ENCODE measurements around the gene TGFBR3. TPM values are rescaled to one million over a fixed set of nuclear protein-coding genes. Genes with fewer than 3 reads are reported as not detected.

Gene TGFBR3
- polyA plus RNA-seq, 4 donors, result 0.45 to 20.0 (median 5.1) TPM

DNA sequence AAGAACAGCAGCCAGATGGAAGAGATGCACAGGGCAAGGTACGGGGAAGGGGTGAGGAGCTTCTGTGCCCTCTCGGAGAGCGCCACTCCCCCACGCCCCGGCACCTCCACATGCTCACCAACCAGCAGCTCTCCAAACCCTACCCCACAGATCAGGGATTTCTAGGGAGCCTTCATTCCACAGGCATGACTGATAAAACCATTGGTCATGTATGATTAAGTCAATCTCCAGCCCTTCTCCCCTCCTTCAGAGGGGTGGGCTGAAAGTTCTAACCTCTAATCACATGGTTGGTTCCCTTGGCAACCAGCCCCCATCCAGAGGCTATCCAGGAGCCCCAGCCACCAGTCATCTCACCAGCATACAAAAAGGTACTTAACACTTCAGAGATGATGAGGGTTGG is 144.7 kb downstream of the TGFBR3 start:
- no peak overlapping the region for H3K4me3 ChIP-seq (ENCODE audit: low read depth in 1 of 3, low read length in 3 of 3)
- H3K9me3 ChIP-seq (ENCODE audit: control insufficient read depth in 2 of 2, insufficient read depth in 1 of 2, low read depth in 1 of 2, low read length in 1 of 2), result no peaks in the 10 kb centered on the region
- no peaks in the 10 kb centered on the region for H3K27me3 ChIP-seq (ENCODE audit: control insufficient read depth in 3 of 3, insufficient read depth in 3 of 3, low read length in 3 of 3)
- FAIRE-seq (no peak), DNase-seq (no peak)
- peaks cover 0 to 2% (median 0%) of the 10 kb centered on the region in 3 donors for H3K36me3 ChIP-seq (ENCODE audit: control insufficient read depth in 3 of 3, insufficient read depth in 2 of 3, low read depth in 1 of 3, low read length in 3 of 3)
- 87 to 97% (median 92%) methylated on average over 5 of the region's 5 CpGs for WGBS, 3 donors
- H3K4me1 ChIP-seq (ENCODE audit: control insufficient read depth in 3 of 3, insufficient read depth in 2 of 3, low read depth in 1 of 3, low read length in 2 of 3), result peaks cover 0 to 8% (median 6%) of the 10 kb centered on the region in 3 donors
- no peak overlapping the region for H3K27ac ChIP-seq (ENCODE audit: low read depth in 1 of 3, low read length in 2 of 3)

DNA sequence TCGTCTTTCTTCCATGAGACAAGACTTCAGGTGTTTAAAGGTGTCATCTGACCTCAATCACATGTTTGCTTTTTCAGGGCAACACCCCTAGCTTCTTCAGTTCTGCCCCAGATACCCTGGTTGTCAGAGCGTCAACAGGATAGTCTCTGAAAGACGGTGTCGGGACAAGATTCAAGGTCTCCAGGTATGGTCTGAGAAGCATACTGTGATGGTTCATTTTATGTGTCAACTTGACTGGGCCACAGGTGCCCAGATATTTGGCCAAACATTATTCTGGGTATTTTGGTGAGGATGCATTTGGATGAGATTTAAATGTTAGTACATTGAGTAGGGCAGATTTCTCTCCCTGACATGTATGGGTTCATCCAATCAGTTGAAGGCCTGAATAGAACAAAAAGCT is 148.3 kb downstream of the TGFBR3 start:
- DNase-seq, result no peak
- peaks cover 0 to 2% (median 0%) of the 10 kb centered on the region in 3 donors for H3K36me3 ChIP-seq (ENCODE audit: control insufficient read depth in 3 of 3, insufficient read depth in 2 of 3, low read depth in 1 of 3, low read length in 3 of 3)
- no peak overlapping the region for H3K4me3 ChIP-seq (ENCODE audit: low read depth in 1 of 3, low read length in 3 of 3)
- H3K9me3 ChIP-seq (ENCODE audit: control insufficient read depth in 2 of 2, insufficient read depth in 1 of 2, low read depth in 1 of 2, low read length in 1 of 2), result no peaks in the 10 kb centered on the region
- H3K27ac ChIP-seq (ENCODE audit: low read depth in 1 of 3, low read length in 2 of 3), result peak overlapping the region in 1 of 3 donors; percentile 78
- H3K27me3 ChIP-seq (ENCODE audit: control insufficient read depth in 3 of 3, insufficient read depth in 3 of 3, low read length in 3 of 3), result no peaks in the 10 kb centered on the region
- no peak for FAIRE-seq
- peaks cover 0 to 31% (median 4%) of the 10 kb centered on the region in 3 donors for H3K4me1 ChIP-seq (ENCODE audit: control insufficient read depth in 3 of 3, insufficient read depth in 2 of 3, low read depth in 1 of 3, low read length in 2 of 3)
- 95 to 98% (median 97%) methylated on average over 4 of the region's 4 CpGs for WGBS, 3 donors

GRCh38 chr1:91736715-91737615 is 149.0 kb downstream of the TGFBR3 start:
- no peaks in the 10 kb centered on the region for H3K27me3 ChIP-seq (ENCODE audit: control insufficient read depth in 3 of 3, insufficient read depth in 3 of 3, low read length in 3 of 3)
- no peaks in the 10 kb centered on the region for H3K9me3 ChIP-seq (ENCODE audit: control insufficient read depth in 2 of 2, insufficient read depth in 1 of 2, low read depth in 1 of 2, low read length in 1 of 2)
- peak; percentile 20 to 56 for DNase-seq
- H3K4me1 ChIP-seq (ENCODE audit: control insufficient read depth in 3 of 3, insufficient read depth in 2 of 3, low read depth in 1 of 3, low read length in 2 of 3), result peaks cover 0 to 38% (median 3%) of the 10 kb centered on the region in 3 donors
- 59 to 64% (median 63%) methylated on average over 13 of the region's 13 CpGs for whole genome bisulfite sequencing, 3 donors
- peak overlapping the region in 2 of 3 donors; percentile 43 to 78 for H3K27ac ChIP-seq (ENCODE audit: low read depth in 1 of 3, low read length in 2 of 3)
- no peak for FAIRE-seq
- H3K4me3 ChIP-seq (ENCODE audit: low read depth in 1 of 3, low read length in 3 of 3), result no peak overlapping the region
- peaks cover 0 to 7% (median 0%) of the 10 kb centered on the region in 3 donors for H3K36me3 ChIP-seq (ENCODE audit: control insufficient read depth in 3 of 3, insufficient read depth in 2 of 3, low read depth in 1 of 3, low read length in 3 of 3)

DNA sequence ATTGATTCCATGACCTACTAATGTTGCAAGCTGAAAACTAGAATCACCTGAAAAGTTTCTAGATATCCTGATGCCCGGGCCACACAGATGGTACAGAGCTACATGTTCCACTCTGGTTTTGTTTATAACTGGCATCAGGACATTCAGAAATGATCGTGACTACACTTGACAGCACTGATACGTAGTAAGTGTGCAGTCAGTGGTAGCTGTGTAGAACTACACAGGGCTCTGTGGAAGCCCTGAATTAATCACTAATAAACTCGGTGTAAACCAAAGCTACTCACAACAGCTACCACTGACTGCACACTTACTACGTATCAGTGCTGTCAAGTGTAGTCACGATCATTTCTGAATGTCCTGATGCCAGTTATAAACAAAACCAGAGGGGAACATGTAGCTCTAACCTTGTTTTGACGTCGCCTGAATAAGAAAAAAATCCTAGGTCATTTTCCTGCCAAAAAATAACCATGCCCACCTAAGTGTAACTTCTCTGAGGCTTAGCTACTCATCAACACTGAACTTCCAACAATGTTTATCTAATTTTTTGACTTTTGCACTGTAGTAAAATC is 149.7 kb downstream of the TGFBR3 start:
- FAIRE-seq (no peak), DNase-seq (no peak)
- H3K4me1 ChIP-seq (ENCODE audit: control insufficient read depth in 3 of 3, insufficient read depth in 2 of 3, low read depth in 1 of 3, low read length in 2 of 3), result peaks cover 0 to 40% (median 8%) of the 10 kb centered on the region in 3 donors
- H3K27ac ChIP-seq (ENCODE audit: low read depth in 1 of 3, low read length in 2 of 3), result peak overlapping the region in 2 of 3 donors; percentile 43 to 78
- H3K4me3 ChIP-seq (ENCODE audit: low read depth in 1 of 3, low read length in 3 of 3), result no peak overlapping the region
- WGBS, 3 donors, result 72 to 87% (median 82%) methylated on average over 8 of the region's 8 CpGs
- H3K27me3 ChIP-seq (ENCODE audit: control insufficient read depth in 3 of 3, insufficient read depth in 3 of 3, low read length in 3 of 3), result no peaks in the 10 kb centered on the region
- no peaks in the 10 kb centered on the region for H3K9me3 ChIP-seq (ENCODE audit: control insufficient read depth in 2 of 2, insufficient read depth in 1 of 2, low read depth in 1 of 2, low read length in 1 of 2)
- peaks cover 0 to 7% (median 0%) of the 10 kb centered on the region in 3 donors for H3K36me3 ChIP-seq (ENCODE audit: control insufficient read depth in 3 of 3, insufficient read depth in 2 of 3, low read depth in 1 of 3, low read length in 3 of 3)

DNA sequence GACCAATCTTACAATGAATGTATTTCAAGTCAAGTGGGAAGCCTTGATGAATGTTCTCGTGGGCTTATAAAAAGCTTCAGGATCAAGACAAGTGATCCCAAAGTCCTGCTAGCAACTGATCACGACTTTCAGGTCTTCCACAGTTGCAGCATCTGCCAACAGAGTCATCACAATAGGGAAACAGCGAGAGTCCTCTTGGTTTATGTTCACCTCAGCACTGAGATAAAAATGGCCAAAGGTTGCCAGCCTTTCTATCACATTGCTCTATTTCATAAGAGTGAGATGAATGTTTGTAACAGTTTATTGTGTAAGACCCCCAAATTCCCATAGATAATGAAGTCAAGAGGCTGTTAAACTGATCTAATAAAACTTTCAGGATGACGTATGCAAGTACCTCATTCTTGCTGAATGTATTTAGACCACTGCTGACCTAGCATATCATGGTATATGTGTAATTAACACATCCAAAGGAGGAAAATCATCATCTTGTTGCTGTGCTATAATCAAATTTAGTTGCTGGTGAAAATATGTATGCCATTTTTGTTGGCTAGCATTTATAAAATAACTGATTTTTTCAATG is 150.6 kb downstream of the TGFBR3 start:
- H3K4me1 ChIP-seq (ENCODE audit: control insufficient read depth in 3 of 3, insufficient read depth in 2 of 3, low read depth in 1 of 3, low read length in 2 of 3), result peaks cover 0 to 40% (median 6%) of the 10 kb centered on the region in 3 donors
- WGBS, 3 donors, result 41 to 66% (median 43%) methylated on average over 4 of the region's 4 CpGs
- FAIRE-seq (no peak), DNase-seq (peak; percentile 19 to 81)
- H3K4me3 ChIP-seq (ENCODE audit: low read depth in 1 of 3, low read length in 3 of 3), result no peak overlapping the region
- H3K36me3 ChIP-seq (ENCODE audit: control insufficient read depth in 3 of 3, insufficient read depth in 2 of 3, low read depth in 1 of 3, low read length in 3 of 3), result peaks cover 0 to 7% (median 0%) of the 10 kb centered on the region in 3 donors
- H3K27ac ChIP-seq (ENCODE audit: low read depth in 1 of 3, low read length in 2 of 3), result peak overlapping the region in 1 of 3 donors; percentile 29
- no peaks in the 10 kb centered on the region for H3K9me3 ChIP-seq (ENCODE audit: control insufficient read depth in 2 of 2, insufficient read depth in 1 of 2, low read depth in 1 of 2, low read length in 1 of 2)
- H3K27me3 ChIP-seq (ENCODE audit: control insufficient read depth in 3 of 3, insufficient read depth in 3 of 3, low read length in 3 of 3), result no peaks in the 10 kb centered on the region

DNA sequence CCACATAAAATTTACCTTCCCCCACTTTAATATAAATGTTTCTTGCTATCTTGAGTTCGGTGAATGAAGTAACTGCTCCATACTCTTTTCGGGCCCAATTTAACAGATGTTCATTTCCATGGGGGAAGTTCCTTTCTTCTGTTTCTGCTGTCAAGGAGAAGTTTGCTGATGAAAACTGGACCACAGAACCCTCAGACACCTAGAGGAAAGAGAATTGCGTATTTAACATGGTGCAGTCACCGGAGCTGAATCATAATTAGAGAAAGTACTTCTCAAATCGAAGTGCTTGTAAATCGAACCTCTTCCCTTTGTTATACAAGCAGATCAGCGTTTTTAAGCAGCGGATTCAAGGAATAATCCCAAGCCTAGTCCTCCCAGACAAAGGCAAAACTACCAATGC is 151.2 kb downstream of the TGFBR3 start:
- 54 to 74% (median 73%) methylated on average over 8 of the region's 8 CpGs for WGBS, 3 donors
- H3K9me3 ChIP-seq (ENCODE audit: control insufficient read depth in 2 of 2, insufficient read depth in 1 of 2, low read depth in 1 of 2, low read length in 1 of 2), result no peaks in the 10 kb centered on the region
- peaks cover 0 to 40% (median 6%) of the 10 kb centered on the region in 3 donors for H3K4me1 ChIP-seq (ENCODE audit: control insufficient read depth in 3 of 3, insufficient read depth in 2 of 3, low read depth in 1 of 3, low read length in 2 of 3)
- H3K27me3 ChIP-seq (ENCODE audit: control insufficient read depth in 3 of 3, insufficient read depth in 3 of 3, low read length in 3 of 3), result no peaks in the 10 kb centered on the region
- FAIRE-seq, result no peak
- H3K36me3 ChIP-seq (ENCODE audit: control insufficient read depth in 3 of 3, insufficient read depth in 2 of 3, low read depth in 1 of 3, low read length in 3 of 3), result peaks cover 0 to 7% (median 0%) of the 10 kb centered on the region in 3 donors
- no peak for DNase-seq
- no peak overlapping the region for H3K4me3 ChIP-seq (ENCODE audit: low read depth in 1 of 3, low read length in 3 of 3)
- peak overlapping the region in 1 of 3 donors; percentile 29 for H3K27ac ChIP-seq (ENCODE audit: low read depth in 1 of 3, low read length in 2 of 3)

DNA sequence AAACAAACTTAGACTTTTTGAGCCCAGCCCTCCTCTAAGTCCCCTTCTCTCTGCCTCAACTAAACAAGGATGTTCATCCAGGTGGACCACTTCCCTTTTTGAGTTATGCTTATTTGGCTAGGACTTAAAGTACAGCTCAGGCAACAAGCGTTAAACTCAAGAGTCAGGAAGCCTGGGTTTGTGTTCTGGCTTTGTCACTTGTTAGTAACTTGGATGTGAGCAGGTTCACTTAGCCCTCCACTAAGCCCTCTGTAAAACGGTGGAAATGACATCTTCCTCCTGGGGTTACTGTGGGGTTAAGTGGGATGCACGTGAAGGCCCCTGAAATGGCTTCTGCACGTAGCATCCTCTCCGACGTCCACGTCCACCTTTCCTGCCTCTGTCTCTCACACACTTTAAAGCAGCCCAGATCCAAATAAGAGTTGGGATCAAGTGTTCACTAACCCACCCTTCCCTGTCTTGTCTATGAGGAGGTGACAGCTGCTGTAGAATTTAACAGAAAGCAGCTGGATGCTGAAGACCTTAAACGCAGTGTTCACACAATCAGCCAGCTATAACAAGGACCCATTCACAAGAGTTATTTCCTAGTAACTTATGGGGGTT is 152.7 kb downstream of the TGFBR3 start:
- WGBS, 3 donors, result 71 to 79% (median 74%) methylated on average over 8 of the region's 8 CpGs
- Histone ChIP-seq H3K27me3 (ENCODE audit: control insufficient read depth in 3 of 3, insufficient read depth in 3 of 3, low read length in 3 of 3) (no peaks in the 10 kb centered on the region), H3K27ac (ENCODE audit: low read depth in 1 of 3, low read length in 2 of 3) (peak overlapping the region in 1 of 3 donors; percentile 40), H3K36me3 (ENCODE audit: control insufficient read depth in 3 of 3, insufficient read depth in 2 of 3, low read depth in 1 of 3, low read length in 3 of 3) (peaks cover 0 to 5% (median 0%) of the 10 kb centered on the region in 3 donors), H3K9me3 (ENCODE audit: control insufficient read depth in 2 of 2, insufficient read depth in 1 of 2, low read depth in 1 of 2, low read length in 1 of 2) (no peaks in the 10 kb centered on the region), H3K4me1 (ENCODE audit: control insufficient read depth in 3 of 3, insufficient read depth in 2 of 3, low read depth in 1 of 3, low read length in 2 of 3) (peaks cover 0 to 40% (median 6%) of the 10 kb centered on the region in 3 donors), H3K4me3 (ENCODE audit: low read depth in 1 of 3, low read length in 3 of 3) (no peak overlapping the region)
- DNase-seq, result no peak
- FAIRE-seq, result no peak

Measured in small intestine (tissue), 7 donors.